Cerebellar nuclear complex (tissue), 1 donor: ENCODE results near the gene FNDC10.

Source experiments
- DNase-seq, 2 experiments: peaks; one replicate each; lab custom pipeline; 2025; lab: John Stamatoyannopoulos, UW

FNDC10 gene

DNA sequence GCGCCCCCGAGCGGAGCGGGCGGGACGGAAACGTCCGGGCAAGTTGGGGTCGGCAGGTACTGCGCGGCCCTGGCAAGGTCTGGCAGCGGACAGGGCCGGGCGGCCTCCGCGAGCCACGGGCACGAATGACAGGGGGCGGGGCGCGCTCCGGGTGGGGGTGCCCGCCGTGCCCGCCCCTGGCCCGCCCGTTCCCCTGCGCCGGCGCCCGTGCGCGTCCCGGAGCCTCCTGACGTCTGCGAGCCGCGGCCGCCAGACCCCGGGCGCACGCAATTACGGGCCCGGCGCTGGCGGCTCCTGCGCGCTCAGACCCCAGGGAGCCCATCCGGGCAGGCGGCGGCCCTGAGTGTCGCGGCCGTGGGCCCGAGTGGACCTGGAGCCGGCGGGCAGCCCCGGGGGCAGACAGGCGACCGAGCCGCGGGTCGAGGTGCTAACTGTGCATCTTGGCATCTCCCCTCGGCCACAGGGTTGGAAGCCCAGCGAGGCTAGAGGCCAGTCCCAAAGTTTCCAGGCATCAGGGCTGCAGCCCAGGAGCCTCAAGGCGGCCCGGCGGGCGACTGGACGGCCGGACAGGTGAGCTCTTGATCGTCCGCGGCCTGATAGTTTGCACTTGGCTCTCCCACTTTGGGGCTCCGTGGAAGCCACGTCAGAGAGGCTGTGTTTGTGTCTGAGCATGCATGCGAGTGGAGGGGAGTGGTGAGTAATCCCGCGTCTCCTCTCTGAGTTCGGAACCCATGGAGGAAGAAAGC, 16.3 kb upstream of the FNDC10 start:
- DNase-seq = no peak

DNA sequence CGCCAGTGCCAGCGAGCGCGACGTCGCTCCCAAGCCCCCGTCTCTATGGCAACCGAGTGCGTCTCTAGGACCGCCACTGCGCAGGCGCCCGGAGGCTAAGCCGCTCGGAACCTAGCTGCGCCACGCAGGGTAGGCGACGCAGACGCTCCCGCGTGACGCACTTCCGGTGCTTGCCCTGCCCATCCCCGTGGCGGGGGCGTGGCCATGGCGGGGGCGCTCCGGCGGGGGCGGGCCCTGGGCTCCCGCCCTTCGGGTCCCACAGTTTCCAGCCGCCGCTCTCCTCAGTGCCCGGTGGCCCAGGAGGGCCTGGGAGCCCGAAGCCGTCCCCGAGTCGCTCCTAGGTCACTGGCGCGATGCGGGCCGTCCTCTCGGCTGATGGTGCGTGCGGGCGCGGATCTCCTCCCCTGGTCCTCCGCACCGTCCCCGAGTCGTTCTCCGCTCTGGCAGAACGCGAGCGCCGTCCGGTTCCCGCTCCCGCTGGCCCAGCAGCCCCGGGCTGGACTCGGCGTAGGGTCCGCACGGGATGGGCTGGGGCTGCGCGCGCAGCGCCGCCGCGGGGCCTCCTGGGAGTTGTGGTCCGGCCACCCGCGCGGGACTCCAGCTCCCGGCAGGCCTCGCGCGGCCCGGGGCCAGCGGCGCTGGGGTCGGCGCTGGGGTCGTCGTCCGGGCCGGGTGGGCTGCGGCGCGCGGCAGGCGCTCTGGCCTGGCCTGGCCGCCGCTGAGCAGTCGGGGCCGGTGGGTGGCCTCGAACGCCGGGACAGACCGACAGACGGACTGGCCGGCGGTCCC, 15.5 kb upstream of the FNDC10 start, which contains the start of gene MIB2:
TSS of gene MIB2 (plus strand) at position 245 of the 789 bp plus-strand sequence. CDS start 7,953 bp downstream, outside the sequence.
- DNase-seq = peak; percentile 79 to 90

- no peak for DNase-seq
Measured at GRCh38 chr1:1614954-1615255, 15.0 kb upstream of the FNDC10 start.

GRCh38 chr1:1614204-1614953, 14.4 kb upstream of the FNDC10 start:
- no peak for DNase-seq

- DNase-seq = no peak
Measured at GRCh38 chr1:1613509-1614082, 13.7 kb upstream of the FNDC10 start.

- no peak for DNase-seq
Measured at GRCh38 chr1:1612104-1612400, 12.1 kb upstream of the FNDC10 start.

DNA sequence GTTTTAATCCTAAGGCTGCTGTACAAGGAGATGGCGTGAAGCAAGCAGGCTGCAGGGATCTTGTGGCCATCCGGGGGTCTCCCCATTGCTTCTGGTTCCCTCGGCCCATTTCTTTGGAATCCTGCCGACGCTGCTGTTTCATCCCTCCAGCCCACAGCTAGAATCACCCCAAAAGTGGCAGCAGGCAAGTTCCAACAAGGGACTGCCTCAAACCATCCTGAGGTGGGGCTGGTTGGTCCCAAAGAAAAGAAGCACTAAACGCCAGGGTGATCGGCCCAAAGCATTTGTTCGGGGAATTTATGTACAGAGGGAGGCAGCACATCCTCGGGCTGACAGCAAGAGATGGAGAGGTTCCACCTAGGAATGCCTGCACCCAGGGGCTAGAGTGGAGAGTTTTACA, 10.9 kb upstream of the FNDC10 start:
- DNase-seq = no peak

DNA sequence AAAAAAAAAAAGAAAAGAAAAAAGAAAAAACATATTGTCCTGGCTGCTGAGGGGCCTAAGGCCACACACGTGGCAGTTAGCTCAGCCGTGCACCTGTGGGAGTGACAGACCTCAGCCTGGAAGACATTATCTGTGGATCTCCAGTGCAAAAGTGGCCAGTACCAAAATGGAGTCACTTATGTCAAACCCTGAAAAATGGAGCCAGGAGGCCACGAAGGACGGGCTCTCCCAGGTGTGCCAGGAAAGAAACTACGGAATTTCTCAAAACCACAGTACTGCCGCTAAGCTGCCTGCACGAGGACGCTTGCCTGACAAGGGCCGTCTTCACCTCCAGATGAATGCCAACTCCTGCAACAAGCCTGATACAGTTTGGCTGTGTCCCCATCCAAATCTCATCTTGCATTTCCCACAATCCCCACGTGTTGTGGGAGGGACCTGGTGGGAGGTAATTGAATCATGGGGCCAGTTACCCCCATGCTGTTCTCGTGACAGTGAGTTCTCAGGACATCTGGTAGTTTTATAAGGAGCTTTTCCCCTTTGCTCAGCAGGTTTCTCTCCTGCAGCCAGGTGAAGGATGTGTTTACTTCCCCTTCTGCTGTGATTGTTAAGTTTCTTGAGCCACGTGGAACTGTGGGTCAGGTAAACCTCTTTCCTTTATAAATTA, 10.0 kb upstream of the FNDC10 start:
- no peak for DNase-seq

DNA sequence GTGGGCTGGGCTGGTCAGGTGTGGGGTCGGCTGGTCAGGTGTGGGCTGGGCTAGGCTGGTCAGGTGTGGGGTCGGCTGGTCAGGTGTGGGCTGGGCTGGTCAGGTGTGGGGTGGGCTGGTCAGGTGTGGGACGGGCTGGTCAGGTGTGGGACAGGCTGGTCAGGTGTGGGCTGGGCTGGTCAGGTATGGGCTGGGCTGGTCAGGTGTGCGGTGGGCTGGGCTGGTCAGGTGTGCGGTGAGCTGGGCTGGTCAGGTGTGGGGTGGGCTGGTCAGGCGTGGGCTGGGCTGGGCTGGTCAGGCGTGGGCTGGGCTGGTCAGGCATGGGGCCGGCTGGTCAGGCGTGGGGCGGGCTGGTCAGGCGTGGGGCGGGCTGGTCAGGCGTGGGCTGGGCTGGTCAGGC, 6.3 kb upstream of the FNDC10 start:
- no peak for DNase-seq

DNA sequence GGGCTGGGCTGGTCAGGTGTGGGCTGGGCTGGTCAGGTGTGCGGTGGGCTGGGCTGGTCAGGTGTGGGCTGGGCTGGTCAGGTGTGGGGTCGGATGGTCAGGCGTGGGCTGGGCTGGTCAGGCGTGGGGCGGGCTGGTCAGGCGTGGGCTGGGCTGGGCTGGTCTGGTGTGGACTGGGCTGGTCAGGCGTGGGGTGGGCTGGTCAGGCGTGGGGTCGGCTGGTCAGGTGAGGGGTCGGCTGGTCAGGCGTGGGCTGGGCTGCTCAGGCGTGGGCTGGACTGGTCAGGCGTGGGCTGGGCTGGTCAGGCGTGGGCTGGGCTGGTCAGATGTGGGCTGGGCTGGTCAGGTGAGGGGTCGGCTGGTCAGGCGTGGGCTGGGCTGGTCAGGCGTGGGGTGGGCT, 5.8 kb upstream of the FNDC10 start:
- DNase-seq = no peak

- DNase-seq = no peak
Measured at GRCh38 chr1:1605034-1605591, 5.2 kb upstream of the FNDC10 start.

DNA sequence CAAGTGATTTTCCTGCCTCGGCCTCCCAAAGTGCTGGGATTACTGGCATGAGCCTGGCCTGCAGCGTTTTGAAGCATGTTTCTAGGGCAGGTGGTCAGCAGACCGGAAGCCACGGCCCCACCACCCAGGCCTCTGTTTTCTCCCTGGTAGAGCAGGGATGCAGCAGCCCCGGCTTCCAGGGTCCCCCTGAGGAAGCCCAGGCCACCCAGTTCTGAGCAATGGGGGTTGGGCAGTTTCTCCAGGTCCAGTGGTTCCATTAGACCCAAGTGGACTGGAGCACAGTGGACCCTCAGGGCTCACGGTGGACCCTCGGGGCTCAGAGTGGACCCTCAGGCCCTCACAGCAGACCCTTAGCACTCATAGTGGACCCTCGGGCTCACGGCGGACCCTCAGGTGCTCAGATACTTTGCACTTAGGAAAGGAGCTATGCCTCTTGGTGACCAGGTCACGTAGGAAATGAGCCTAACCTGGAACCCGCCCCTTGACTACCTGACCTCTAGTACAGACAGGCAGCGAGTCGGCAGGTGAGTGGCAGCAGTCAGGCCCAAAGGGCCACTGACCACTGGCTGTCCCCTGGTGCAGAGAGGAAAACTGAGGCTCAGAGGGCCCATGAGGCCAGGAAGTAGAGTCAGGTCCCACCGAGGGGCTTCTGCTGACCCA, 4.6 kb upstream of the FNDC10 start:
- DNase-seq = no peak

DNA sequence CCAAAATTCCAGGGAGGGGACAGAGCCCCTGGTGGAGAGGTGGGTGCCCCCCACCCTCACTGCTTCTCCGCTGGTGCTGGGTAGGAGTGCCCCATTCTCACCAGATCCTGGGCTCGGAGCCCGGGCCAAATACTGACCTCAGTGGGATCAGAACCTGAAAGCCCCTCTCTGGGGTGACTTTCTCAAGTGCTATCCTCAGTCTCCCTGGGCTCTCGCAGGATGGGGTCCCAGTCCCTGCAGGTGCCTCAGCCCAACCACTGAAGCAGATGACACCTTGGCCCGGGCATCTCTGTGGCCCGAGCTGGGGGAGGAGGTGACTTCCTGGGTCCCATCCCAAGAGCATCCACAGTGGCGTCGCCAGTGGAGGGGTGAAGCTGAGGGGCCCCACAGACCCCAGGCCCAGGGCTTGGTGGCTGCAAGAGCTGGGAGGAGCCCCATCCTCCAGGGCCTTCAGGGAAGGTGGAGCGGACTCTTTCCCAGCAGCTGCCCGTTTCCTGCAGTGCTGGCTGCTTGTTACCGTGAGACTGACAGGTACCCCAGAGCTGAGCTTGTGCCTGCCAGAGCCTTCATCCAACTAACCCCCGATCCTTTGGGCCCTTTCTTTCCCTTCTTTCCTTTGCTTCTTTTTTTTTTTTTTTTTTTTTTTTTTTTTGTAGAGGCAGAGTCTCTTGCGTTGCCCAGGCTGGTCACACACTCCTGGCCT, 3.9 kb upstream of the FNDC10 start:
- no peak for DNase-seq

DNA sequence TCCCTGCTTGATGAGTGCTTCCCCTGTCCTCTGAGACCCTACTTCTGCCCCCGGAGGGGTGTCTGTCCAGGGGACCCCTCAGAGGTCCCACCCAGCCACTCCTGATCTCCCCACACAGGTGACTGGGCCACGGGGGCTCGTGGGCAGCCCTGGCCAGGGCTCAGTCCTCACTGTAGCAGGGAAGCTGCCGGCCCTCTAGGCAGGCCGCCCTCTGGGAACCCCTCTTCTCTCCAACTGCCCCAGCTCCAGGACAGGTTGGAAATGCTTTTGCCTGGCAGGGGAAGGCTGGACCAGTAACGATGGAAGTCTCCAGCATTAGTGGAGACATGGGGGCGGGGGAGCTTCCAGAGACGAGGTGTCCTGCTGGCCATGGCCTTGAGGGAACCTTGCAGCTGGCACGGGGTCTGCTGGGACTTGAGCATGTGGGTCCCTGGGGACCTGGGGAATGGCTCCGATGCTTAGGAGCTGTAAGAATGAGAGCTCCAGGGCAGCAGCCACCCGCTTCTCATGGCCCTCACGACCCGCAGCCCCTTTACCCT, 3.1 kb upstream of the FNDC10 start:
- no peak for DNase-seq

DNA sequence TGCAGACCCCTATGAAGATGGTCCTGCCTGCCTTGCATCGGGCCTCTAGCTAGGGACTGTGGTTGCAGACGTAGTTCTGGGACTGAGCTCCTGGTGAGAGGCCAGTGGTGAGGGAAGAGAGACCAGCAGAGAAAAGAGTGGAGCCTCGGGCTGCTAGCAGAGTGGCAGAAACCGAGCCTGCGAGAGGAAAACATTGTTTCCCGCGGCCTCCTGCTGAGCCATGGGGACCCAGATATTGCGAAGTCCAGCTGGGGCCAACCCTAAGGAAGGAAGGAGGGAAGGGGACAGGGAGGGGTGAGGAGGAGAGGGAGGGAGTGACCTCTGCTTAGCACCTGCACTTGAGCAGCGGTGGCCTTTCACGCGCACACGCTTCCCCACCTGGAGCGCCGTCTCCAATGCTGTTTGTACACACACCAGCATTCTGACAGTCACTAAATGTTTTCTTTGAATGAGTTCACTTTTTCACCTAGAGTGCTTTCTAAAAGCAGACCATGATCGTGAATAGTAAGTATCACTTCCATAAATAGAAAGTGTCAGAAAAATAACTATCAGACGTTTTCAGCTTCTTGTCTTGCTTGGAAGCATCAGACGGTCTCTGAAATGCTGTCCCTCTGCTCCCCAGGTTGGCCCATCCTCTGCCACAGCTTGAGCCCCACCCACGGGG, 2.5 kb upstream of the FNDC10 start:
- DNase-seq = no peak

DNA sequence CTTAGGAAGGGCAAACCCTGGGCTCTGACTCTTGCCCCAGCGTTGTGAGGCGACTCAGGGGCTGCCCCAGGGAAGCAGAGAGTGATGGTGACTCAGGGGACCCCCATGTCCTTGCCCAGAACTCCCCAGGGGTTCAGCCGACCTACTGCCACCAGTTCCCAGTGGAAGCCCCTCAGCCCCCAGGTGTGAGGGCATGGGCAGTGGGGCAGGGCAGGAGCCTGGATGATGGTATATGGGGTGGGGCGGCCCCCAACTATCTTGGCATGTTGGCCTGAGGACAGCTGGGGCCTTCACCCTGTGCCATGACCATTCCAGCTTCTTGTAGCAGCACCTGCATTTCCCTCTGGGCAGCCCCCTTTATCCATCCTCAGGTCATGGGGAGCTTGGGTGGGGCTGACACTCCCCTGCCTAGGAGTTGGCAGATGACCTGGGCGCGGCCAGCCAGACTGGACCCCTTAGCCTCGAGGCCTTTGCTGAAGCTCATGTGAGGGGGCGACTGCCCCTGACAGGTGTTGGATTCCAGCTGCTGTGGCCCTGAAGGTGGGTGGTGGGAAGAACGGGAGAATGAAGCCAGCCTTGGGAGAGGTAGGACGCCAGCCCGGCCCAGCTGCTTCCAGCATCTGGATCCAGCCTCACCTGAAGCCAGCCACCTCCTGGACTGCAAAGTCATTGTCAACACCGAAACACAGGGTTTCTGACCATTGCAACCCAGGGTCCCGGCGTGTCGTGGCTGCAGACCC, 1.8 kb upstream of the FNDC10 start:
- no peak for DNase-seq

- no peak for DNase-seq
Measured at GRCh38 chr1:1600861-1601563, 1.1 kb upstream of the FNDC10 start.
